Hepatocyte (in vitro differentiated cells): ENCODE measurements around the gene HERC5. TPM values are rescaled to one million over a fixed set of nuclear protein-coding genes. Genes with fewer than 3 reads are reported as not detected.
"Not testable (repeated sequence)": the region's sequence is repeated elsewhere in the genome, so short reads cannot be mapped to it uniquely, and the experiment has no call there.

ENCODE experiments used
- DNase-seq: peaks from one replicate; pipeline ENCODE4 v3.0.0-alpha.2; 2016; ENCODE audit warnings: low spot score
- H2AFZ ChIP-seq: fragments of 200-600 bp; sonication (generic); 2 replicates; pipeline ENCODE4 v1.6.0; 2016; ENCODE audit warnings: antibody characterized with exemption, mild to moderate bottlenecking
- H3K27ac ChIP-seq: fragments of 200-600 bp; sonication (generic); 2 replicates; pipeline ENCODE4 v1.5.1; 2016; ENCODE audit warnings: mild to moderate bottlenecking
- H3K27me3 ChIP-seq: fragments of 200-600 bp; sonication (generic); 2 replicates; pipeline ENCODE4 v1.6.1; 2016
- H3K36me3 ChIP-seq: fragments of 200-600 bp; sonication (generic); replicated peaks from 2 replicates; pipeline ENCODE4 v1.5.1; 2016; ENCODE audit warnings: low read depth; ENCODE audit not compliant: insufficient read depth
- H3K4me1 ChIP-seq: fragments of 200-600 bp; sonication (generic); 2 replicates; pipeline ENCODE4 v1.5.1; 2016; ENCODE audit warnings: mild to moderate bottlenecking, moderate library complexity; ENCODE audit not compliant: insufficient read depth
- H3K4me2 ChIP-seq: fragments of 200-600 bp; sonication (generic); 2 replicates; pipeline ENCODE4 v1.6.0; 2016
- H3K4me3 ChIP-seq: fragments of 200-600 bp; sonication (generic); 2 replicates; pipeline ENCODE4 v1.5.1; 2016; ENCODE audit warnings: mild to moderate bottlenecking
- H3K79me2 ChIP-seq: fragments of 200-600 bp; sonication (generic); 2 replicates; pipeline ENCODE4 v1.6.0; 2017; ENCODE audit warnings: mild to moderate bottlenecking
- H3K9me2 ChIP-seq: fragments of 200-600 bp; sonication (generic); replicated peaks from 2 replicates; pipeline ENCODE4 v1.6.0; 2017; ENCODE audit warnings: mild to moderate bottlenecking; ENCODE audit not compliant: insufficient read depth
- H3K9me3 ChIP-seq: fragments of 200-600 bp; sonication (generic); 2 replicates; pipeline ENCODE4 v1.5.1; 2016; ENCODE audit warnings: low read depth, mild to moderate bottlenecking
- H4K20me1 ChIP-seq: fragments of 200-600 bp; sonication (generic); 2 replicates; pipeline ENCODE4 v1.6.0; 2016; ENCODE audit warnings: mild to moderate bottlenecking; ENCODE audit not compliant: insufficient read depth, poor library complexity, severe bottlenecking
- CTCF ChIP-seq: fragments of 200-600 bp; sonication (generic); IDR thresholded peaks from 2 replicates; pipeline ENCODE4 v1.5.1; 2016; ENCODE audit warnings: antibody characterized with exemption, mild to moderate bottlenecking; ENCODE audit not compliant: poor library complexity
- EZH2 ChIP-seq: fragments of 200-600 bp; sonication (generic); IDR thresholded peaks from 2 replicates; pipeline ENCODE4 v1.6.1; 2016; ENCODE audit warnings: antibody characterized with exemption, mild to moderate bottlenecking, borderline replicate concordance
- EZH2phosphoT487 ChIP-seq: fragments of 200-600 bp; sonication (generic); IDR thresholded peaks from one replicate; pipeline ENCODE4 v1.6.1; 2018; ENCODE audit warnings: antibody characterized with exemption, mild to moderate bottlenecking, low read depth, moderate library complexity; ENCODE audit not compliant: unreplicated experiment, severe bottlenecking
- WGBS: methylation state at CpG from one replicate; pipeline ENCODE4 v1.1.6; 2016; ENCODE audit warnings: low lambda C conversion rate; ENCODE audit errors: missing lambda C conversion rate; 5-methylcytosine and 5-hydroxymethylcytosine counted together
- polyA plus RNA-seq: library from polyadenylated mRNA; unstranded; fragments of >200 nt; fragmentation: Nextera tagmentation; extraction: Ambion mirVana; gene quantifications from 2 replicates; pipeline ENCODE4 v1.2.1, GENCODE V29; 2016
- total RNA-seq: library from RNA; depleted of rRNA; stranded (reverse); fragments of >200 nt; gene quantifications from 2 replicates; pipeline ENCODE4 v1.2.3, GENCODE V29; 2014

The HERC5 gene
- total and polyA plus RNA-seq, 2 experiments from 2014 or later, result 1.7 to 2.8 TPM

GRCh38 chr4:88443486-88443885 lies 13.4 kb upstream of the HERC5 start:
- TF ChIP-seq EZH2 (no peak), EZH2phosphoT487 (no peak)
- Histone ChIP-seq H3K27me3 (no peaks in the 10 kb centered on the region), H3K4me3 (no peak overlapping the region), H2AFZ (no peak overlapping the region), H3K36me3 (no peaks in the 10 kb centered on the region), H4K20me1 (no peaks in the 10 kb centered on the region), H3K27ac (no peak overlapping the region), H3K9me3 (no peaks in the 10 kb centered on the region), H3K4me2 (no peak overlapping the region), H3K9me2 (no peaks in the 10 kb centered on the region), H3K79me2 (no peaks in the 10 kb centered on the region), H3K4me1 (no peaks in the 10 kb centered on the region)
- DNase-seq, result no peak
- WGBS, result 84% methylated on average over 5 of the region's 5 CpGs

GRCh38 chr4:88445252-88445651 lies 11.7 kb upstream of the HERC5 start:
- no peak for DNase-seq
- no peaks in the 10 kb centered on the region for H3K36me3 ChIP-seq
- no peak overlapping the region for H3K4me2 ChIP-seq
- no peaks in the 10 kb centered on the region for H3K9me2 ChIP-seq
- no peaks in the 10 kb centered on the region for H3K79me2 ChIP-seq
- H3K9me3 ChIP-seq, result no peaks in the 10 kb centered on the region
- H3K27me3 ChIP-seq, result no peaks in the 10 kb centered on the region
- H3K4me3 ChIP-seq, result no peak overlapping the region
- H2AFZ ChIP-seq, result no peak overlapping the region
- H3K27ac ChIP-seq, result no peak overlapping the region
- no peaks in the 10 kb centered on the region for H4K20me1 ChIP-seq
- TF ChIP-seq EZH2, result no peak
- 87% methylated on average over 4 of the region's 4 CpGs for WGBS
- H3K4me1 ChIP-seq, result no peaks in the 10 kb centered on the region

- Histone ChIP-seq H3K36me3 (no peaks in the 10 kb centered on the region), H3K79me2 (no peaks in the 10 kb centered on the region), H3K4me3 (no peak overlapping the region), H2AFZ (no peak overlapping the region), H3K9me2 (no peaks in the 10 kb centered on the region), H3K9me3 (no peaks in the 10 kb centered on the region), H3K4me1 (no peaks in the 10 kb centered on the region), H3K27me3 (no peaks in the 10 kb centered on the region), H4K20me1 (no peaks in the 10 kb centered on the region), H3K4me2 (no peak overlapping the region), H3K27ac (no peak overlapping the region)
- no peak for TF ChIP-seq CTCF
- TF ChIP-seq EZH2phosphoT487, result no peak
- TF ChIP-seq EZH2, result no peak
- 88% methylated on average over 3 of the region's 3 CpGs for WGBS
- DNase-seq, result no peak
Measured at GRCh38 chr4:88446124-88446523, 10.8 kb upstream of the HERC5 start.

GRCh38 chr4:88447371-88448095 lies 9.4 kb upstream of the HERC5 start:
- no peak for DNase-seq
- no peaks in the 10 kb centered on the region for H3K36me3 ChIP-seq
- WGBS, result 79% methylated on average over 5 of the region's 5 CpGs
- H3K9me3 ChIP-seq, result no peaks in the 10 kb centered on the region
- no peak for TF ChIP-seq CTCF
- no peak for TF ChIP-seq EZH2phosphoT487
- TF ChIP-seq EZH2, result no peak
- H3K9me2 ChIP-seq, result no peaks in the 10 kb centered on the region
- no peaks in the 10 kb centered on the region for H3K4me1 ChIP-seq
- H2AFZ ChIP-seq, result no peak overlapping the region
- H3K27me3 ChIP-seq, result no peaks in the 10 kb centered on the region
- H4K20me1 ChIP-seq, result no peaks in the 10 kb centered on the region
- no peak overlapping the region for H3K27ac ChIP-seq
- H3K79me2 ChIP-seq, result no peaks in the 10 kb centered on the region
- H3K4me2 ChIP-seq, result no peak overlapping the region
- H3K4me3 ChIP-seq, result no peak overlapping the region

GRCh38 chr4:88448211-88448765 lies 8.6 kb upstream of the HERC5 start:
- H3K9me2 ChIP-seq, H3K27me3 ChIP-seq, H3K79me2 ChIP-seq, H3K4me1 ChIP-seq, H4K20me1 ChIP-seq, H3K36me3 ChIP-seq, H2AFZ ChIP-seq, H3K4me3 ChIP-seq, H3K9me3 ChIP-seq, H3K4me2 ChIP-seq, DNase-seq, H3K27ac ChIP-seq: not testable (repeated sequence)
- 93% methylated on average over 7 of the region's 7 CpGs for WGBS
